Hepatocyte (in vitro differentiated cells): ENCODE measurements around the gene IL11RA. TPM values are rescaled to one million over a fixed set of nuclear protein-coding genes. Genes with fewer than 3 reads are reported as not detected.

ENCODE experiments used
- DNase-seq: peaks from one replicate; pipeline ENCODE4 v3.0.0-alpha.2; 2016; ENCODE audit warnings: low spot score
- H2AFZ ChIP-seq: fragments of 200-600 bp; sonication (generic); 2 replicates; pipeline ENCODE4 v1.6.0; 2016; ENCODE audit warnings: antibody characterized with exemption, mild to moderate bottlenecking
- H3K27ac ChIP-seq: fragments of 200-600 bp; sonication (generic); 2 replicates; pipeline ENCODE4 v1.5.1; 2016; ENCODE audit warnings: mild to moderate bottlenecking
- H3K27me3 ChIP-seq: fragments of 200-600 bp; sonication (generic); 2 replicates; pipeline ENCODE4 v1.6.1; 2016
- H3K36me3 ChIP-seq: fragments of 200-600 bp; sonication (generic); replicated peaks from 2 replicates; pipeline ENCODE4 v1.5.1; 2016; ENCODE audit warnings: low read depth; ENCODE audit not compliant: insufficient read depth
- H3K4me1 ChIP-seq: fragments of 200-600 bp; sonication (generic); 2 replicates; pipeline ENCODE4 v1.5.1; 2016; ENCODE audit warnings: mild to moderate bottlenecking, moderate library complexity; ENCODE audit not compliant: insufficient read depth
- H3K4me2 ChIP-seq: fragments of 200-600 bp; sonication (generic); 2 replicates; pipeline ENCODE4 v1.6.0; 2016
- H3K4me3 ChIP-seq: fragments of 200-600 bp; sonication (generic); 2 replicates; pipeline ENCODE4 v1.5.1; 2016; ENCODE audit warnings: mild to moderate bottlenecking
- H3K79me2 ChIP-seq: fragments of 200-600 bp; sonication (generic); 2 replicates; pipeline ENCODE4 v1.6.0; 2017; ENCODE audit warnings: mild to moderate bottlenecking
- H3K9me2 ChIP-seq: fragments of 200-600 bp; sonication (generic); replicated peaks from 2 replicates; pipeline ENCODE4 v1.6.0; 2017; ENCODE audit warnings: mild to moderate bottlenecking; ENCODE audit not compliant: insufficient read depth
- H3K9me3 ChIP-seq: fragments of 200-600 bp; sonication (generic); 2 replicates; pipeline ENCODE4 v1.5.1; 2016; ENCODE audit warnings: low read depth, mild to moderate bottlenecking
- H4K20me1 ChIP-seq: fragments of 200-600 bp; sonication (generic); 2 replicates; pipeline ENCODE4 v1.6.0; 2016; ENCODE audit warnings: mild to moderate bottlenecking; ENCODE audit not compliant: insufficient read depth, poor library complexity, severe bottlenecking
- CTCF ChIP-seq: fragments of 200-600 bp; sonication (generic); IDR thresholded peaks from 2 replicates; pipeline ENCODE4 v1.5.1; 2016; ENCODE audit warnings: antibody characterized with exemption, mild to moderate bottlenecking; ENCODE audit not compliant: poor library complexity
- EZH2 ChIP-seq: fragments of 200-600 bp; sonication (generic); IDR thresholded peaks from 2 replicates; pipeline ENCODE4 v1.6.1; 2016; ENCODE audit warnings: antibody characterized with exemption, mild to moderate bottlenecking, borderline replicate concordance
- EZH2phosphoT487 ChIP-seq: fragments of 200-600 bp; sonication (generic); IDR thresholded peaks from one replicate; pipeline ENCODE4 v1.6.1; 2018; ENCODE audit warnings: antibody characterized with exemption, mild to moderate bottlenecking, low read depth, moderate library complexity; ENCODE audit not compliant: unreplicated experiment, severe bottlenecking
- WGBS: methylation state at CpG from one replicate; pipeline ENCODE4 v1.1.6; 2016; ENCODE audit warnings: low lambda C conversion rate; ENCODE audit errors: missing lambda C conversion rate; 5-methylcytosine and 5-hydroxymethylcytosine counted together
- polyA plus RNA-seq: library from polyadenylated mRNA; unstranded; fragments of >200 nt; fragmentation: Nextera tagmentation; extraction: Ambion mirVana; gene quantifications from 2 replicates; pipeline ENCODE4 v1.2.1, GENCODE V29; 2016
- total RNA-seq: library from RNA; depleted of rRNA; stranded (reverse); fragments of >200 nt; gene quantifications from 2 replicates; pipeline ENCODE4 v1.2.3, GENCODE V29; 2014

The IL11RA gene
- total and polyA plus RNA-seq, 2 experiments from 2014 or later, result 74.6 to 97.2 TPM

DNA sequence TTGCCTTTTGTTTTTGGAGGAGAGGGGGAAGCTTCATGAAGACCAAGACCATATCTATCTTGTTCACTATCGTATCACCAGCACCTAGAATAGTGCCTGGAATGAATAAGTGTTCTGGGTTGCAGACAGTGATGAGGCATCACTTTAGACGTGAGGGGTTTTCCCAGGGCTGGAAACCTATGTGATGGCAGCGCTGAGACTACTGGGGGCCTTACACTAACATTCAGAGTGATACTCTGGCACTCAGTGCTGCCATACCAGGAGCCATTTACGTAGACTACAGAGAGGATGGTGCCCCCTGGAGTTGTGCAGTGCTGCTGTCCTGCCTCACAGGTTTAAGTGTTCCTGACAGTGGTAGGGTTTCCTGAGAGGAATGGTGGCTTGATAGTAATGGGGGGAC is 32.2 kb downstream of the IL11RA start:
- Histone ChIP-seq H4K20me1 (no peaks in the 10 kb centered on the region), H3K9me3 (no peaks in the 10 kb centered on the region), H3K4me1 (no peaks in the 10 kb centered on the region), H3K4me3 (no peak overlapping the region), H3K27ac (no peak overlapping the region), H3K4me2 (no peak overlapping the region), H3K36me3 (no peaks in the 10 kb centered on the region), H3K9me2 (no peaks in the 10 kb centered on the region), H2AFZ (no peak overlapping the region), H3K79me2 (no peaks in the 10 kb centered on the region), H3K27me3 (no peaks in the 10 kb centered on the region)
- TF ChIP-seq EZH2, result no peak
- no peak for TF ChIP-seq EZH2phosphoT487
- no peak for TF ChIP-seq CTCF
- 96% methylated on average over 4 of the region's 4 CpGs for WGBS
- no peak for DNase-seq

DNA sequence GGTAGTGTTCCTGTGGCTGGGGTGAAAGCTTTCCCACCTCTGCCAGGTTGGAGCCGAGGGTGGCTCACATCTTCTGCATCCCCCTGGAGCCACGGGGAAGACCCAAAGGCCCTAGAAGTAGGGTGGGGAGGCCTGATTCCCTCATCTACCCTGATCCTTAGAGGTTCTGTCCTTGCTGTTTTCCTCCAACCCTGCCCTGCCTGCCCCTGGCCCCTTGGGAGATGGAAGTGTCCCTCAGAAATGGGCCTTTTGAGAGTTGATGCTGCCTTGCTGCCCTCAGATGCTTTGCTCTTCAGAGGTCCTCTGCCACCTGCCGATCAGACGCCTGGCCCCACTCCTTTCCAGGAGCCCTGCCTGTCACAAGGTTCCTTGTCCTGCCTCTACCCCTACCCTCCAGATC is 32.8 kb downstream of the IL11RA start:
- 98% methylated on average over 4 of the region's 4 CpGs for WGBS
- DNase-seq, result no peak
- Histone ChIP-seq H3K27ac (no peak overlapping the region), H3K36me3 (no peaks in the 10 kb centered on the region), H3K9me3 (no peaks in the 10 kb centered on the region), H4K20me1 (no peaks in the 10 kb centered on the region), H3K4me2 (no peak overlapping the region), H2AFZ (no peak overlapping the region), H3K27me3 (no peaks in the 10 kb centered on the region), H3K4me1 (no peaks in the 10 kb centered on the region), H3K4me3 (no peak overlapping the region), H3K9me2 (no peaks in the 10 kb centered on the region), H3K79me2 (no peaks in the 10 kb centered on the region)
- TF ChIP-seq EZH2, result no peak
- no peak for TF ChIP-seq EZH2phosphoT487
- no peak for TF ChIP-seq CTCF

- WGBS, result 86% methylated on average over 4 of the region's 4 CpGs
- Histone ChIP-seq H3K27ac (no peak overlapping the region), H2AFZ (no peak overlapping the region), H3K79me2 (no peaks in the 10 kb centered on the region), H3K4me1 (no peaks in the 10 kb centered on the region), H3K27me3 (no peaks in the 10 kb centered on the region), H3K36me3 (no peaks in the 10 kb centered on the region), H3K9me2 (no peaks in the 10 kb centered on the region), H4K20me1 (no peaks in the 10 kb centered on the region), H3K4me3 (no peak overlapping the region), H3K4me2 (no peak overlapping the region), H3K9me3 (no peaks in the 10 kb centered on the region)
- no peak for DNase-seq
- no peak for TF ChIP-seq EZH2phosphoT487
- TF ChIP-seq CTCF, result no peak
- TF ChIP-seq EZH2, result no peak
Measured at GRCh38 chr9:34685591-34685990, 33.6 kb downstream of the IL11RA start.

DNA sequence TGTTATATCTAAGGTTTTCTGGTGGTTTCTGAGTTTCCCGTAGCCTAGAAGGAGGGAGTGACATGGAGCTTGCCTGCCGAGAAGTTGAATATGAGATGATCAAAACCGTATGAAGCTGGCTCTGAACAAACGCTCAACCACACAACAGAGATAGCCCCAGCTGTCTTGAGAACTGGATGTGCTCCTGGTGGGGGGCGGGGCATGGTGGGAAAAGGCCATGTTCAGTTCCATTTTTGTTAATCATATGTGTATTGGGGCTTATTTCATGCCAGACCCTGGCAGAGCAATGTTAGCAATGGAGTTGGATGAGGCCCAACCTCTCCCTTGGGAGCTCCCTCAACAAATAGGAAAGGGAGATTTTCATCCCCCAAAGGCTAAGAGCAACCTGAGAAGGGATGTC is 34.2 kb downstream of the IL11RA start:
- Histone ChIP-seq H2AFZ (no peak overlapping the region), H4K20me1 (no peaks in the 10 kb centered on the region), H3K79me2 (no peaks in the 10 kb centered on the region), H3K9me3 (no peaks in the 10 kb centered on the region), H3K4me3 (no peak overlapping the region), H3K4me1 (no peaks in the 10 kb centered on the region), H3K27ac (no peak overlapping the region), H3K36me3 (no peaks in the 10 kb centered on the region), H3K4me2 (no peak overlapping the region), H3K9me2 (no peaks in the 10 kb centered on the region), H3K27me3 (no peaks in the 10 kb centered on the region)
- WGBS, result 94% methylated on average over 5 of the region's 5 CpGs
- no peak for TF ChIP-seq EZH2phosphoT487
- no peak for TF ChIP-seq CTCF
- TF ChIP-seq EZH2, result no peak
- no peak for DNase-seq
